ENCODE data around the gene CTDSP2. TPM values are rescaled to one million over a fixed set of nuclear protein-coding genes. Genes with fewer than 3 reads are reported as not detected.

Gene CTDSP2
- total RNA-seq, 4 donors from 2014 or later, result 47.1 to 120 (median 71.7) TPM

DNA sequence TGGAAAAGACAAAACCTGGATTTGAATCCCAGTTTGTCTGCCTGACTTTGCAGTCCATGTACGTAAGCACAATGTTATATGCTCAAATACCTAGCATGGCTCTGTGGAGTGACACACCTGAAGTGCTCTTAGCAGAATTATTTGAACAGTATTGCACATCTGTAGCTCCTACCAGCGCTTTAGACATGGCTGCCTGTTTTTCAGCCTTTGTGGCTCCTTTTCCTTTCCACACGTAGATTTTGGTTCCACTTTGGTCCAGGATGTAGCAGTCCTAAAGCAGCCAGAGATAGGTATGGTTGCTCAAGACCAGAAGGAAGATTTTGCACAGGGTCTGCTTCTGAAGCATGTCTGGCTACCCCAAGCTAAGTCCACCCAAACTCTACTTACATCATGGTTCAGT lies 37.1 kb downstream of the CTDSP2 start:
- Histone ChIP-seq H3K27ac (no peak overlapping the region), H3K9me3 (no peaks in the 10 kb centered on the region), H3K4me1 (peaks cover 0 to 12% (median 0%) of the 10 kb centered on the region in 3 donors), H3K27me3 (no peaks in the 10 kb centered on the region), H3K36me3 (peaks cover 0 to 87% (median 26%) of the 10 kb centered on the region in 3 donors), H3K4me3 (no peak overlapping the region)
- no peak for DNase-seq
- WGBS, 2 donors, result 87 to 94% methylated on average over 3 of the region's 3 CpGs
- TF ChIP-seq, protein P1, sequence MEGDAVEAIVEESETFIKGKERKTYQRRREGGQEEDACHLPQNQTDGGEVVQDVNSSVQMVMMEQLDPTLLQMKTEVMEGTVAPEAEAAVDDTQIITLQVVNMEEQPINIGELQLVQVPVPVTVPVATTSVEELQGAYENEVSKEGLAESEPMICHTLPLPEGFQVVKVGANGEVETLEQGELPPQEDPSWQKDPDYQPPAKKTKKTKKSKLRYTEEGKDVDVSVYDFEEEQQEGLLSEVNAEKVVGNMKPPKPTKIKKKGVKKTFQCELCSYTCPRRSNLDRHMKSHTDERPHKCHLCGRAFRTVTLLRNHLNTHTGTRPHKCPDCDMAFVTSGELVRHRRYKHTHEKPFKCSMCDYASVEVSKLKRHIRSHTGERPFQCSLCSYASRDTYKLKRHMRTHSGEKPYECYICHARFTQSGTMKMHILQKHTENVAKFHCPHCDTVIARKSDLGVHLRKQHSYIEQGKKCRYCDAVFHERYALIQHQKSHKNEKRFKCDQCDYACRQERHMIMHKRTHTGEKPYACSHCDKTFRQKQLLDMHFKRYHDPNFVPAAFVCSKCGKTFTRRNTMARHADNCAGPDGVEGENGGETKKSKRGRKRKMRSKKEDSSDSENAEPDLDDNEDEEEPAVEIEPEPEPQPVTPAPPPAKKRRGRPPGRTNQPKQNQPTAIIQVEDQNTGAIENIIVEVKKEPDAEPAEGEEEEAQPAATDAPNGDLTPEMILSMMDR (IDR thresholded peaks at IDR 0.05), result no peak
- no peak for TF ChIP-seq POLR2A (IDR thresholded peaks at IDR 0.05)
- intact Hi-C loops (cut with DNase I), result no loop called here

DNA sequence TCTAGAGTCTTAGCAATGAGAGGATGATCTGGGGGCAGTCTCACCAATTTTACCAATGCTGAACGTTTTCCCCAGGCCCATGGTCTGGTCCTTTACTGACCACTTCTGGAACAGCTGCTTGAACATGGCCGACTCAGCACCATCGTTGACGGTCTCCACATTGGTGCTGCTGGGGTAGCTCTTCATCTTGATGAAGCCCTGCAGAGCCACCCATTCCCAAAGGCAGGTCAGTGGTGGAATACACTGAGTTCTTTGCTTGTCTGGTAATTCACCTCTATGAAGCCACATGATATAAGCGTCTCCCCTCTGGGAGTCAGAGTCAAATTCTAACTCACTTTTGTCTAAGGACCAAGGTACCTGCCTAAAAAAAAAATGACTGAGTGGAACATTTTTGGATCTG lies 38.2 kb downstream of the CTDSP2 start:
- Histone ChIP-seq H3K27ac (no peak overlapping the region), H3K27me3 (no peaks in the 10 kb centered on the region), H3K4me1 (peaks cover 0 to 11% (median 0%) of the 10 kb centered on the region in 3 donors), H3K36me3 (peaks cover 0 to 93% (median 26%) of the 10 kb centered on the region in 3 donors), H3K4me3 (no peak overlapping the region), H3K9me3 (no peaks in the 10 kb centered on the region)
- no peak for TF ChIP-seq POLR2A (IDR thresholded peaks at IDR 0.05)
- TF ChIP-seq, protein P1 (IDR thresholded peaks at IDR 0.05), result no peak
- intact Hi-C loops (cut with DNase I), result no loop called here
- WGBS, 2 donors, result 74 to 87% methylated on average over 5 of the region's 5 CpGs
- DNase-seq, result no peak

DNA sequence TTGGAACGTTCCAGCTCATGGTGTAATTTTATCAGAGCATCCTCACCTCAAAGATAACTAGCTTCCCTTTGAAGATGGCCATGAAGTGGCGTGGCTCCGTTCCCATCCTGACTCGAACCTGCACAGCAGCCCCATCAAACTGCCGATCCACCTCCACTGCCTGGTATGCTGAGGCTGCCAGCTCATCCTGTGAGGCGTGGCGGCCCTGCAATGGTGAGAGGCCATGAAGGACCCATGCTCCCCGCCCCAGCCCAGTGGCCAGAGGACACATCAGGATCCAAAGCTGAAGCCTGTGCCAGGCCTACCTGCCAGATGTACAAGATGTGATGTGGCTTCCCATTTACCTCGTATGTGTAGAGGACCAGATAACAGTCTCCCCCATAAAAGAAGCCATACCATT lies 39.2 kb downstream of the CTDSP2 start:
- Histone ChIP-seq H3K4me3 (no peak overlapping the region), H3K4me1 (peaks cover 0 to 13% (median 0%) of the 10 kb centered on the region in 3 donors), H3K9me3 (no peaks in the 10 kb centered on the region), H3K36me3 (peaks cover 0 to 95% (median 26%) of the 10 kb centered on the region in 3 donors), H3K27me3 (no peaks in the 10 kb centered on the region), H3K27ac (no peak overlapping the region)
- TF ChIP-seq, protein P1 (IDR thresholded peaks at IDR 0.05), result no peak
- no peak for TF ChIP-seq POLR2A (IDR thresholded peaks at IDR 0.05)
- WGBS, 2 donors, result 70 to 75% methylated on average over 2 to 5 of the region's 9 CpGs
- no peak for DNase-seq
- intact Hi-C loops (cut with DNase I), result no loop called here

DNA sequence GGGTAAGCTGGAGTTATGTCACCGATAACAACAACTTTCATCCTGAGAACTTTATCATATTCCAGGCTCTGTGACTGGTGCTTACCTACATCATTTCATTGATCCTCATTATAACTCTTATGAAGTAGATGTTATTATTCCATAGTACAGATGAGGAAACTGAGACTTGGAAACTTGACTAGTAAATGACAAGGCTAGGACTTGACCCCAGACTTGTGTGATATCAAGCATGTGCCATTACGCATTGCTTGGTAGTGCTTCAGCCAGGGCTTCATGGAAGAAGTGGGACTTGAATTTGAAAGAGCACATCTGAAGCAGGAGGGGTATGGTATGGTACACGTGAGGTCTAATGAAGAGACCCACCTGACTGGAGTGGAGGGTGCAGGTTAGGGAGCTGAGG lies 39.9 kb downstream of the CTDSP2 start:
- H3K36me3 ChIP-seq, result peaks cover 0 to 95% (median 27%) of the 10 kb centered on the region in 3 donors
- no peak for DNase-seq
- H3K9me3 ChIP-seq, result no peaks in the 10 kb centered on the region
- no peak overlapping the region for H3K27ac ChIP-seq
- intact Hi-C loops (cut with DNase I), result no loop called here
- TF ChIP-seq, protein P1 (IDR thresholded peaks at IDR 0.05), result no peak
- TF ChIP-seq POLR2A (IDR thresholded peaks at IDR 0.05), result no peak
- H3K27me3 ChIP-seq, result no peaks in the 10 kb centered on the region
- 90 to 96% methylated on average over 3 of the region's 3 CpGs for WGBS, 2 donors
- H3K4me1 ChIP-seq, result peaks cover 0 to 13% (median 0%) of the 10 kb centered on the region in 3 donors
- no peak overlapping the region for H3K4me3 ChIP-seq

DNA sequence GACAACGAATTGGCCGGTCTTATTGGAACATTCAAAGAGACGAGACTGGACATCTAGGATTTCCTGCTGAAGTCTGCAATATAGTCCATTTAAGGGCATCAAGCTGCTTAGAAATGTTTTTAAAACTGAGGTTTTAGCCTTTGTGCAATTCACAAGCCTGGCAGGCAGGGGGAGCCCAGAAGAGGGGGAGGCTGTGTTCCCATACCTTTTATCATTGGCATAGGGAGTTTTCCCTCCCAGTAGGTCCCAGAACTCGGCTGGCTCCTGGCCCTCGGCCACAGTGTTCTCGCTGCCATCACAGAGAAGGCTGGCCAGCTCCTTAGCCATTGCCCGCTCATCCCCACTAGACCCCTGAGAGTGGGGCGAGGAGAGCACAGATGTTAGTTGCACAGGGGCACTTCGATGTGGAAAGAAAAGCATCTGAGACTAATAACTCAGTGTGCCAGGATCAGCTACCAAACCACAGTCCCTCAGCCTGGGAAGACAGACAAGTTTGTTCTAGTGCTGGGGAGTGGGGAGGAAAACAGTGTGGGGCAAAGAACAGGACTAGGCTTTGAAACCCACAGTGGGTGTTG lies 43.1 kb downstream of the CTDSP2 start:
- peaks cover 4 to 95% (median 47%) of the 10 kb centered on the region in 3 donors for H3K36me3 ChIP-seq
- intact Hi-C loops (cut with DNase I), result no loop called here
- WGBS, 2 donors, result 40 to 59% methylated on average over 5 to 6 of the region's 9 CpGs

More for the DNA sequence above, 43.1 kb downstream of the CTDSP2 start:
- H3K4me1 ChIP-seq, result peaks cover 0 to 7% (median 0%) of the 10 kb centered on the region in 3 donors
- no peak overlapping the region for H3K4me3 ChIP-seq
- no peaks in the 10 kb centered on the region for H3K9me3 ChIP-seq
- DNase-seq, result no peak
- H3K27ac ChIP-seq, result peak overlapping the region in 1 of 4 donors; percentile 29
- TF ChIP-seq, protein P1 (IDR thresholded peaks at IDR 0.05), result peak; percentile 42 to 85 (median 74)
- no peak for TF ChIP-seq POLR2A (IDR thresholded peaks at IDR 0.05)
- no peaks in the 10 kb centered on the region for H3K27me3 ChIP-seq
